HG03432 (cell line): Measurements from ENCODE around the gene DNASE1L1.

Experiments
- ATAC-seq: cut with Tn5 transposase; IDR thresholded peaks from one replicate; pipeline ENCODE4 v1.9.1; 2021; ENCODE audit warnings: mild to moderate bottlenecking, moderate library complexity; ENCODE audit not compliant: unreplicated experiment

The DNASE1L1 gene

DNA sequence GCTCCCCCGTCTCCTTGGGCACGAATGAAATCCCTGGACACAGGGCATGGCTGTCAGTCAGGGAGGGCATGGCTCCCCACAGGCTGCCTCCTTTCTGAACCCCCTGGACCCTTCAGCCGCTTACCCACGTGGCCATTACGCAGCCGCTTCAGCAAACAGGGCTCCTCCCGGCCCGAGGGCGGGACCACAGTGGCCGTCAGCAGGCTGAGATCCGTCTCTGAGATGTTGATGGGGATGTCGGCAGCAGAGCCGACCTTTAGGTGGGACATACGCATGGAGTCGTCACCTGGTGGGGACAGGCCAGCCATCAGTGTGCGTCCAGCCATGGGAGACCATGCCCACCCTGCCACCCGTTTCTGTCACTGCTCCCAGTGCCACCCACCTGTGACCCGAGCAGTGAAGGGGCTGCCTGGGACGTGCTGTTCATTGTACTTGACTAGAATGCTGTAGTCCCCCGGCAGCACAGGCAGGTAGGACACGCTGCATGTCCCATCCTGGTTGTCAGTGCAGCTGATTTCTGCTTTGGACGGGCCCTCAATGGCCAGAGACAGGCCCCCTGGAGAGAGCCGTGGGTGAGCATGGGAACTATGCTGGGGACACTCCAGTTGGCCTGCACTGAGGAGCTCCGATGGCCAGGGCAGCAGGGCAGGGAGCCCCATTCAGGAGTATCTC is 55.7 kb downstream of the DNASE1L1 start:
- ATAC-seq = no peak

DNA sequence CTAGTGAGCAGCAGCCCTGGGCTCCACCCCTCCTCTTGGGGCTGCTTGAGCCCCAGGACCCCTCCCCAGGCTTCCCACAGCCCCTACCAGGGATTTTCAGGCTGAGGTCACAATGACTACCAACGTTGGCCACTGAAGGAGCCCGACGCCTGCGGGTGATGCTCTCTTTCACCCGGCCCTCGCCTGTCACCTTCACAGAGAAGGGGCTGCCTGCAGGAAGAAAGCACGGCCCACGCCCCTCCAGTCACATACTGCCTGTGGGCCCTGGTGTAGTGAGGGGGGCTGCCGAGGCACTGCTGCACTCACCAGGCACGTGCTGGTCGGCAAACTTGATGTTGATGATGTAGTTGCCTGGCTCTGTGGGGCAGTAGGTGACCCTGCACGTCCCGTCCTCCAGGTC is 56.6 kb downstream of the DNASE1L1 start:
- no peak for ATAC-seq

DNA sequence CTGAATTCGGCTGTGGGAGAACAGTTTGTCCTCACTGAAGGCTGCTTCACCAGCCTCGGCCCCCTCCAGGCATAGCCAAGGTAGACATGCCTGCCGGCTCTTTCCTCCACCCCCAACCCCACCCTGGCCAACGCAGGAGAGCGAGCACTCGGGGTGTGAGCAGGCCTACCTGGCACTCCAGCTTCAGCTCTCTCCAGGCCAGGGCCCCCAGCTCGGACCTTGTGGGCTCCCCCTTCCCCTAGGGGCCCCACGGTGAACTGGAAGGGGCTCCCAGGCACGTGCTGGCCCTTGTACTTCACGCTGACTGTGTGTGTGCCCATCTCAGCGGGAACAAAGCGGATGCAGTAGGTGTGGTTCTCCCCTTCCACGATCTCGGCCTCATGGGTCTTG is 57.0 kb downstream of the DNASE1L1 start:
- ATAC-seq = no peak
